Nucleus accumbens (tissue), 56 donors: ENCODE data around the gene UBE2E2.
A peak's percentile ranks its signal among the peaks of the same experiment; 100 is the strongest.

Source experiments
- DNase-seq, 56 donors: peaks; one replicate each; lab custom pipeline; 2025; lab: John Stamatoyannopoulos, UW

Gene UBE2E2

DNA sequence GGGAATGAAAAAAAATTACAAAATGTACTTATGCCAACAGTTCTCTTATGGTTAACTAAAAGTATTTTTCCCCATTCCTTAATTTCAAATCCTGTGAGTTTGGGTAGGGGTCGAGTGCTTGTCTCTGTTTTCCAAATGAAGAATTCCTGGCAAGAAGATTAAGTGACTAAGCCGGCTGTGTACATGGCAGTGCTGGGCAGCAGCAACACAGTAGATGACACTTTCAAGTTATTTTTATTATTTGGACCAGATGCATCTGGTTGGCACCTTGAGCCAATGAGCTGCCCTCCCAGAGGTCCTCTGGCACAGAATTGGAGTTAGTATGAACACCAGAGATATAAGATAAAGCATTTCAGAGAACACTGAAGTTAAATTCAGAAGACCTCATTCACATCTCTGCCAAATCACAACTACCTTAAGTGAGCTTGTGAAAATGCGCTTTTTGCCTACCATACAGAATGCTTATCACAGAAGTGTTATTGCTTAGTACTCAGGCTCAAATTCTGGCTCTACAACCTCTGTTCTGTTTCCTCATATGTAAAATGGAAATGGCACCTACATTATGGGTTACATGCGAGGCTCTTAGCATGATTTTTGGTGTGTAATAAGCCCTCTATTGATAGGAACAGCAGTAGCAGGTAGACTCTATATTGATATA, 256.9 kb downstream of the UBE2E2 start:
- no peak for DNase-seq

DNA sequence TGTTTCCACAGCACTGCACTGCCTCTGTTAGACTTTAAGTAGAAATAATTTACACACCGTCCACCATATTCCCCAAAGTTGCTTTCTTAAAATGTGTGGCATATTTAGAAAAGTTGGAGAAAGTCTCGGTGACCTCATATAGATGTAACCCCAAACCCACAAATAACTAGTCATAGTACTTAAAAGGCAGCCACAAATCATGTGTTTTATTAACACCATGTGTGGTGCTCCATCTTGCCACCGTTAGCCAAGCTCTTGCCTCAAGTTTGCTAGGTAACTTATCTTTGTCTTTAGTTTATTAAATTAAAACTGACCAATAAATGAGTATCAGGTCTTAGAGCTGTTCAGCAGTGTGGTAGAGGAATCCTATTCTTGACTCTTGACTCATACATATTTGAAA, 257.9 kb downstream of the UBE2E2 start:
- no peak for DNase-seq

DNA sequence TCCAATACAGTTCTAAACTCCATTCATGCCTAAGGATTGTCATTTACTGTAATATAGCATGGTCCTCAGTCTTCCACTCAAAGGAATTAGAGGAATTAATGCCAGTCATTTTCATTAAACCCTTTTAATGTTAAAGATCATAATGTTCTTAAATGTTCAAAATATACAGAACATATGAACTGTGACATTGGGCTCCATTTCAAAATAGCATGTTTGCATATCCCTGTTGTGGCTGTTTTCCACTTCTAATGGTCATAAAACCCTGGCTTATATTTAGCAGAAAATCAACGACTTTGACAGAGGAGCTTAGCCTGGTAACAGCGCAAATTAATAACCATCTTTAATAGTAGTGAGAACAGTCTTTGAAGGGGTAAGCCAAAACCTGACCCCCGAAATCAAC, 260.7 kb downstream of the UBE2E2 start:
- DNase-seq: no peak

DNA sequence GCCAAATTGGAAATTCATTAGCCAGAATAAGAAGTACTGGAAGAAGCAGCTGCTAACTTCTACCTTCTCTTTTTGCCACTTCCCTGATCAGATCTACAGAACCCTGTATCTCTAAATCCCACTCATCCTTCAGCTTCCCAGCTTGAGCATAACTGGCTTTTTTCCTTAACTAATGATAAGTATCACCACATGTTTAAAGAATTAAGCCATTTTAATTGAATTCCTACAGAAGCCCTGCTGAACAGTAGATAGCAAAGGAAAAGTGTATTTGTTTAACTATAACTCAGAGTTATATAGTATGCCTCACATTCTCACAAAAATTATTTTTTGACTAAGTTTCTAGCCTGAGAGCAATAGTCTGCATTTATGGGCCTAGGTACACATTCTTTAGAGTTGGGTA, 262.4 kb downstream of the UBE2E2 start:
- no peak for DNase-seq

DNA sequence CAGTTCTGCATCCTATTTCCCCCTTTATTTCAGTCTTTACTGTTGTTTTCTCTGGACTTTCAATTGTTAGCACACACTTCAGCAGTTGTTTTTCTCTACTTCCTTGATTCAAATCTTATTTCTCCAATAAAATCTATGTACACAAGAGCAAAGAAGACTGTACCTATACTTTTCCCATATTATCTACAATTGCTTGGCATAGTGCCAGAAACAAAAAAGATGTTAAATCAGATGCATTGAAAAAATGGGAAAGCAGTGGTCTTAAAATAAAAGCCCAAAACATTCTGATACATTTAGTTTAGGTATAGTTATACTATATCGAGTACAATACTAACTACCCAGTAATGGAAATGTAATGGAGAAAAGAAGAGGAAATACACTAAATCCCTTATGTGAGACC, 265.1 kb downstream of the UBE2E2 start:
- DNase-seq: no peak

DNA sequence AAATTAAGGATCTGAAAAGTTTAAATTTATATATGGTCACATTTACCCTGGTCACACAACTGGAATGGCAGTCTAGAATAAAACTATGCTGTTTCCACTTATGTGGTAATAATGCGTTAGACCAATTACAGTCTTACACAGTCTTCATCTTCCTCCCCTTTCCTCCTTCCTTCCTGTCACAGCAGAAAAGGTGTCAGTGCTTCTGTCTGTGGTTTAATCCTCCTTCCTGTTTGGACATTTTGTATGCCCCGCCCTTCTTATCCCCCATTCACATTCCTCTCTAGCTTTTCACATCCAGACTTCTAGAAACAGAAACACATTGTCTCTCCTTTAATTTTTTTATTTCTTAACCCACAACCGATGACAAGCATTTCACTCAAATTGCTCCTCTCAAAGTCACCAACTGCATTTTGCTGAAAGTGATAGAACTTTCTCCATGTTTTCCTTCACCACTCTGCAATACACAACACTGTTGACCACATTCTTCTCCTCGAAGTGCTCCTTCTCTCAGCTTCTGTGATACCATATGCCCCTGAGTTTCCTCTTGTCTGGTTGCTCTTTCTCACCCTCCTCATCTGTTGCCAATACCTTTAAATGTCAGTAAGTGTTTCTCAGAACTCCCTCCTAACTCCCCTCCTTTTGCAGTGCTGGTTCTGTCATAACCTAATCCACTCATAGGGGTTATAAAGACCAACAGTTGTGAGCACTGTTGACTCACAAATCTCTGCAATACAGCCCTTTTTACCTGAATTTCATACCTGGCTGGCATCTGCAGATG, 271.6 kb downstream of the UBE2E2 start:
- DNase-seq: no peak

DNA sequence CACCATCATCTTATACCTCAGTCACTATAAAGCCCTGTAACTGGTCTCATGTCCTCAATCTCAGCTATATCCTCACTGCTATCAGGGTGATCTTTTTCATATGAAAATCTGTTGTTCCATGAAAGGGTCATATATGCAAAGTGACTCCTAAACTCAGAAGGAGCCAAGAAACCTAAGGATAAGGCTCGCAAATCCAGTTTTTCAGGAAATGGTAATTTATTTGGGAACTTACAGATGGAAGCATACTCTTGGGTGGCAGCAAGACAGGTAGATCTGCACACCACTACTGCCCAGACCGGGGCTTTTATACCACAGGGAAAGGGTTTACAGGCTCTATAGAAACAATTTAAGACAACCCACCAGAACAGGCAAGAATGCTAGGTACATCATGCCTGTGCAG, 272.3 kb downstream of the UBE2E2 start:
- no peak for DNase-seq

DNA sequence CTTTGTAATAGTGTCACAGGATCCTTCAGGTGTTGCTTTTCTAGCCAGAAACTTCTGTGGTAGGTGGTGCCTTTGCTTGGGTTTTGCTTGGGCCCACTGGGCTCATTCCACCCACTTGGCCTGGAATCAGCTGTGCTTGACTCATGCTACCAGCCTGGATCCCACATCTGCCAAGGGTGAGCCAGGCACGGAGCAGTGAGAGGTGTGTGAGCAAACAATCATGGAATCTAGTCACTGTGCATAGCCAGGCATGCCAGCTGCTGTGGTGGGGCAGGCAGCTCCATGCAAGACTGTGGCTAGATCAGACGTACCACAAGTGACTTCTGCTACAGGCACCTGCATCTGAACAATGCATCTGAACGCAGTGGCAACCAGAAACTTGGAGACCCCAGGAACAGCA, 275.9 kb downstream of the UBE2E2 start:
- DNase-seq: no peak

DNA sequence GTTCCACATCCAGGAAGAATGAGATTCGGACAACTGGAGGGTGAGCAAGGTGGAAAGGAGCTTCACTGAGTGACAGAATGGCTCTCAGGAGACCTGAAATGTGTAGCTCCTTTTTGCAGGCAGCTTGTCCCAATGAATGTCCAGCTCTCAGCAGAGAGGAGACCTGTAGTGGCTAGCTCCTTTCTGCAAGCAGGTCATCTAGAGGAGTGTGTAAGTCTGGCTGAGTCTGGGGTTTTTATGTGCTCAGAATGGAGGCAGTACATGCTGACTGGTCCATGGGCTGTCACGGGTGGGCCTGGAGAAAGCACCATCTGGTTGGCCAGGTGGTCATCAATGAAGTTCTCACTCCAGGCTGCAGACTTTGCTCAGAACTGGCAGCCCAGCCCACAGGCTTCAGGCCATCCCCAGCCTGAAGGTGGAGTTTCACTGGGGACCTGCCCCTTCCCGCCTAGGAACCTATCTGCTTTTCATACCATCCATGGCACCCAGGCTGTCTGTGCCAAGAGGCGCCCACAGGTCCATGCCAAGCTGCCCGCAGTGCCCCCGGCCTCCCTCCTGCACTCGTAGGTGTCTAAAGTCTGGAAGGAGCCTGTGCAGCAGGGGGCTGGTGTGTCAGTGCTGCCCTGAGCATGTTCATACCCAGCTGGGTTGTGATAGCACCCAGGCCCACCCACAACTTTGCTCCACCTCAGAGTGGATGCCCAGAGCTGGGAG, 276.6 kb downstream of the UBE2E2 start:
- peak in 1 of 56 donors; percentile 48 for DNase-seq

DNA sequence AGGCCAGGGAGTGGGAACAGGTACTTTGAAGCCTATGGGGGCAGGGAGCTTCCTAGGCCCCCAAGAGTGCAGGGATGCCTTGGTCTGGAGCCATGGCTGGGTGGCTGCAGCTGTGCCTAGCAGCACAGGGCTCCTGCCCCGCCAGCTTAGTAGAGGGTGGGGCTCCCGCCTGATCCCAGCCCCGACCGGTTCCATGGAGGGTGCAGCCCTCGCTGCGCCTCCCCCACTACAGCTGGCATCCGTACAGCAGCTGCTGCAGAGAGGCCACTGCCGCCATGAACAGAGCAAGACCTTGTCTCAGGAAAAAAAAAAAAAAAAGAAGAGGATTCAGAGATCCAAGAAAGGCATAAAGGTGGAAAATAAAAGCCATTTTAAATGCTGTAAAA, 277.2 kb downstream of the UBE2E2 start:
- DNase-seq: peak in 53 of 56 donors; percentile 28 to 92 (median 75)

DNA sequence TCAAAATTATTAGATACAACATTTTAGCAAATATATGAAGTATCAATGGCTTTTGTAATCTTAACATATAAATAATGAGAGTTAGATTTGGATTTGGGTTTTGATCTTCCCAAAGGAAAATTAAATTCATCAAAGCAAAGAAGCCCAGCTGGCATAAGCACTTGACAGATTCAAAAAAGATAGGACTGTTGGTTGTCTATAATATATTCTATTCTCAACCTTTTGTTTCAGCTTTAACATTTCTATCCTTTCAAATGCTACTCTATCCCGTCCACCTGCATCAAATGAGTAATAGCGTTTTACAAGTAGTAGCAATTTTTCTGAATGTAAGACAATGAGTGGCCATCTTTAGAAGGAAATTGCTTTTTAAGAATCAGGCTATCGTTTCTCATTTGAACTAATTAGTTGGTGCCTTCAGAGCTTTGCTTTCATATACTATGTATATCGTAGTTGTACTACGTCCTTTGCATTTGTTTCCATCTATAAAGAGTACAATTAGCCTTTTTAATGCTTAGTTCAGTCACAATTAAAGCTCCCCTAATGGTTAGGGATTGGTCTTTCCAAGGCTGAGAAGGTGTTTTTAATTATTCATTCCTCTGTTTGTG, 278.0 kb downstream of the UBE2E2 start:
- no peak for DNase-seq

DNA sequence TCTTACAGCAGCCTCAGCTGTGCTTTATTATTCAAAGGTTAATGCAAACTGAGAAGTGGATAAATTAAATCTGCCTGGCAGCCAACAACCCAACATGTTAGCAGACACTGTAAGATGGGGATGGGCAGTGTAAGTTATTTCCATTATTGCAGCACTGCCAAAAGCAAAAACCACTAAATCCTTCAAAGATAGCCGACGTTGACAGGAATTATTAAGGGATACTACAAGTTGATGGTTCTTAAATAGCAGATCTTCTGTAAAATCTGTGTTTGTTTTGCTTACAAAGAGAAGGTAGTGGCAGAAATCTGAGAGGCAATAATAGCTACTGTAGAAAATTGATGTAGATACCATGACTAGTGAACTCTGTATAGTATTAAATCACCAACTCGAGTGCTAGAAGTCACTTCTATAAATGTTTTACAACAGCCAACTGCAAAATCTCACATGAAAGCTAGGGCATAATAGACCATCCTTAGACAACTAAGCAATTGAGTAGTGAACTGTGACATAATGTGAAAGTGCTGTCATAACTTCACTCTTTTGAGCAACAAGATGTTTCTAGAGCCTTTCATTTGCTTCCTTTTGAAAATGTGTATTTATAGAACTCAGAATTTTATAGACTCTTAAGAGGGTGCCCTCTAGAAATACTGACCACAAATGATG, 278.6 kb downstream of the UBE2E2 start:
- DNase-seq: no peak

DNA sequence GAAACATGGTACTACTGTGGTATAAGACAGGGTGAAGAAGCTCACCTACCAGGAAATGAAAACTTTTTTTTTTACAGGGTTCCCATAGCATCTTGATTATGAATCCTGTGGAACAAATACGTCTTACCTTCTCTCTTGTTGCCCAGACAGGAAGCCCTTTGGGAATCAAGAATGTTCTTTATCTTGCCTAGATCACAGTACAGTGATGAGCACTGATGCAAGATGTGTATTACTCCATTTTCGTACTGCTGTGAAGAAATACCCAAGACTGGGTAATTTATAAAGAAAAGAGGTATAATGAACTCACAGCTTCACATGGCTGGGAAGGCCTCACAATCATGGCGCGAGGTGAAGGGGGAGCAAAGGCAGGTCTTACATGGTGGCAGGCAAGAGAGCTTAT, 281.3 kb downstream of the UBE2E2 start:
- no peak for DNase-seq

DNA sequence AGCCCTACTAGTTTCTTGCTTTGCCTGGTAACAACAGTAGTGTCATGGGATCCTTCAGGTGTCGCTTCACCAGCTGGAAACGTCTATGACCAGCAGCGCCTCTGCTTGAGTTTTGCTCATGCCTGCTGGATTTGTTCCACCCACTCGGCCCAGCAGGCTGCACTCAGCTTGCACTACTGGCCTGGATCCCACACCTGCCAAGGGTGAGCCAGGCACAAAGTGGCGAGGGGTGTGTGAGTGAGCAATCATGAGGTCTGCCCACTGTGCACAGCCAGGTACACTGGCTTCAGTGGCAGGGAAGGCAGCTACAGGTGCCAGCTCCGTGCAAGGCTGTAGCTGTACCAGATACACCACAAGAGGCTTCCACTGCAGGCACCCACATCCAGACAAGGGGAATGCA, 282.8 kb downstream of the UBE2E2 start:
- no peak for DNase-seq

DNA sequence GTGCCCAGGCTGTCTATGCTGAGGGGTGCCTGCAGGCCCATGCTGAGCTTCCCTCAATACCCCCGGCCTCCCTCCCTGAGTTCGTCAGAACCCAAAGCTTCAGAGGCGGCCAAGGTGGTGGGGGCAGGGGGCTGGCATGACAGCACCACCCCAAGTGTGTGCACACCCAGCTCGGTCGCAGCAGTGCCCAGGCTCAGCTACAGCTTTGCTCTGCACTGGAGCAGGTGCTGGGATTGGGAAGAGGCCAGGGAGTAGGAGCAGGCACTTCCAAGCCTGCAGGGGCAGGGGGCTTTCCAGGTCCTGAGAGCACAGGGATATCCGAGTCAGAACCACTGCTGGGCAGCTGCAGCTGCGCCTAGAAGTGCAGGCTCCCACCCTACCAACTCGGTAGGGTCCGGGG, 283.9 kb downstream of the UBE2E2 start:
- DNase-seq: no peak

DNA sequence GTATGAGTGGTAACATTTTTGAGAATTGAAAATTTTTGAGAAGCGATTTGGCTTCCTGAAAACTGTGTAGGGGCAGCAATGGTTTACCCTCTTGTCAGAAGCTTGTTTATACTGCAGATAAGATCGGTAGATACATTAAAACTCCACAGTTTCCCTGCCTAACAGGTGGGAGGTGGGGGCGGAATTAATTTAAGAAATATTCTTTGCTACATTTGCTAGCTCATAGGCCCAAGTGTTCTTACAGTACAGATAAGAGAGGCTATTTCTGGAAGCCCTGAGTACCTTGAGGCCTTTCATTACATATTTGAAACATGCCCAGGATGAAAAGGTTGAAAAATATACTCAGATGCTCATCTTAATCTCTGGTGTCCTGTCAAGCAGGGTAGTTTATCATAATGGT, 285.5 kb downstream of the UBE2E2 start:
- peak in 1 of 56 donors; percentile 11 for DNase-seq

DNA sequence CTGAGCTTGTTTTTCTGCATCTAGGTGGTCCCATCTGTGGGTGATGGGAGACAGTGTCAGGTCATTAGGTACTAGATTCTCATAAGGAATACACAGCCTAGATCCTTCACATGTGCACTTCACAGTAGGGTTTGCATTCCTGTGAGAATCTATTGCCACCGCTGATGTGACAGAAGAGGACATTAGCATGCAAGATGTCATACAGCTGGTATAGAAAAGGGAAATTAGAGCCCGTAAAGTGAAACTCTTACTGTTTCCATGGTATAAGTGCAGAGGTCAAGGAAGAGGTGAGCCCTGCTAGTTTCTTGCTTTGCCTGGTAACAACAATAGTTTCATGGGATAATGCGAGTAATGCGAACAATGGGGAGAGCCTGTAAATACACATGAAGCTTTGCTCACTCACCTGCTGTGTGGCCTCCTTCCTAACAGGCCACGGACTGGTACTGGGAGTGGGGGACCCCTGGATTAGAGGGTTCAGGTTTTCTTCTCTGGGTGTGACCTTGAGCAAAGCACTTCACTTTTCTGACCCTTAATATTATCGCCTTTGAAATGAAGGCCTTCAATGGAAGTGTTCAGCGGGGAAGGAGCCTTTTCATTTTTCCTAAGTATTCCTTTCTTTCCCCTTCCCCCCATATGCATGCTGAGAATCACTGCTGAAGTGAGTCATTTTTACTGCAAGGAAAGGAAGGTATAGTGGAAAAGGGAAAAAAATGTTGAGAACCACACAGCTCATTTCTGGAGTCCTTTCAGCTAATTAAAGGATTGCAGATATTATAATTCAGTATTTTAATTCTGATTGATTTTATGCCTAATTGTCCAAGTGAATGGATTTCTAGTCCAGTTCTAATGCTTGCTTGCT, 286.4 kb downstream of the UBE2E2 start:
- DNase-seq: no peak

DNA sequence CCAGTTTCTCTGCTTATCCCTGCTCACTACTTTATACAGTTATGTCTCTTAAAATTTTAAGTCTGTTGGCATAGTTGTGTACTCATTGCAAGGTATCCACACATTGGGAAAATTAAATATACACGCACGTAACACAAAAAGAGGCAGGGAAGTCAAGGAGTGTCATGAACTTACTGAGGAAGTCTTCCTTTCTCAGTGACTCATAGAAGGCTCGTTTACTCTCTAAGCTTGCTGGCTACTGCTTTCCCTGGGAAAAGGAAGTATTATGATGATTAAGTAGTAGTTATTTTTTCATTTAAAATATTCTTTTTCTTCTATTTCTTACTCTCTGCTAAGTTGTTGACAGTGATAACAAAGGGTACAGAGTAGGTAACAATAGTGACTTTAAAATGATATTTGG, 287.3 kb downstream of the UBE2E2 start:
- no peak for DNase-seq

DNA sequence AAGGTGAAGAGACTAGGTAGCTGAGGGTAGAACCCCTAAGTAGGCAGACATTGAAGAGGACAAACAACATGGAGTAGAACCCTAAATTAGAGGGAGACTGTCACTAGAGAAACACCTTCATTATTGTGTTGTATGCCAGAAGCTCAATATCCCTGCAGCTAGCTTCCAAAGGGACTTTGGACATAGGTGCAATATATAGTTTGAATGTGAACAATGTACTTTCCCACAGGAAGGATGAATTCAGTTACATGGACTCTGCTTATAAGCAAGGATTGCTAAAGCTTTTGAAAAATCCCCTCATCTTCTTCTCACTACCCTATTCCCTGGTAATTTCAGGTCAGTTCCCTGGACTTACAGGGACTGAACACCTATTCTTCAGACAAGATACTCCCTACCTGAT, 288.9 kb downstream of the UBE2E2 start:
- no peak for DNase-seq

DNA sequence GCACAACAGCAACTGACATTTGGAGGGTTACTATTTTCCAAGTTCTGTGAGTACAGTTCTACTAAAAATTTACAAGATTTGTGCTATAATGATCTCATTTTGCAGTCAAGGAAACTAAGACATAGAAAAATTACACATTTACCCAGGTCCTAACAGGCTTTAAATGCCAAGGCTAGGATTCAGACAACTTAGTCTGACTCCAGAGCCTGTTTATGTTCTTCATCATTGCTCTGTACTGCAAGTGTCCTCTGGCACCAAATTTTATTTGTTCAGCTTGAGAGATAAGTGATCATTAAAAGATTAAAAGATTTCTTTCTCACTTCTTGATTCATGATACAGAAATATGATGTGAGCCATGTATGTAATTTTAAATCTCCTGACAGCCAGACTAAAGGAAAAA, 290.8 kb downstream of the UBE2E2 start:
- no peak for DNase-seq
